Liver (tissue), 9 donors: Measurements from ENCODE around the gene NR4A2. TPM values are rescaled to one million over a fixed set of nuclear protein-coding genes. Genes with fewer than 3 reads are reported as not detected.

Experiments used
- DNase-seq: peaks from one replicate; pipeline ENCODE4 v3.0.0-alpha.2; 2017; ENCODE audit warnings: low spot score
- H3K27ac ChIP-seq, 2 donors: one replicate each; pipeline ENCODE4 v1.7.0; 2013; ENCODE audit warnings: inconsistent platforms in 2 of 2, low read length in 2 of 2, control low read depth in 1 of 2, low read depth in 1 of 2, mild to moderate bottlenecking in 1 of 2
- H3K27me3 ChIP-seq, 4 donors: one replicate each; pipeline versions ENCODE4 v1.6.1 to v1.7.0; 2013; ENCODE audit warnings: low read length in 3 of 4, inconsistent platforms in 1 of 4, mild to moderate bottlenecking in 1 of 4, moderate library complexity in 1 of 4; ENCODE audit not compliant: control insufficient read depth in 4 of 4, insufficient read depth in 4 of 4
- H3K36me3 ChIP-seq, 4 donors: one replicate each; pipeline versions ENCODE4 v1.6.1 to v1.7.0; 2013; ENCODE audit warnings: low read length in 3 of 4, mild to moderate bottlenecking in 3 of 4, low read depth in 1 of 4, moderate library complexity in 1 of 4; ENCODE audit not compliant: control insufficient read depth in 4 of 4, insufficient read depth in 3 of 4
- H3K4me1 ChIP-seq, 4 donors: one replicate each; pipeline versions ENCODE4 v1.6.1 to v1.7.0; 2013; ENCODE audit warnings: low read length in 3 of 4, mild to moderate bottlenecking in 3 of 4, moderate library complexity in 1 of 4; ENCODE audit not compliant: control insufficient read depth in 4 of 4, insufficient read depth in 4 of 4
- H3K4me3 ChIP-seq, 3 donors: one replicate each; pipeline versions ENCODE4 v1.6.1 to v1.7.0; 2013; ENCODE audit warnings: low read length in 3 of 3, control low read depth in 1 of 3, low read depth in 1 of 3, mild to moderate bottlenecking in 1 of 3
- H3K9ac ChIP-seq, 2 donors: one replicate each; pipeline ENCODE4 v1.7.0; 2013; ENCODE audit warnings: low read length in 2 of 2, mild to moderate bottlenecking in 2 of 2, moderate library complexity in 2 of 2, control low read depth in 1 of 2, low read depth in 1 of 2
- H3K9me3 ChIP-seq, 4 donors: one replicate each; pipeline versions ENCODE4 v1.6.1 to v1.7.0; 2013; ENCODE audit warnings: low read length in 3 of 4; ENCODE audit not compliant: control insufficient read depth in 4 of 4
- ATF3 ChIP-seq: IDR thresholded peaks from 2 replicates; pipeline ENCODE4 v1.6.1; 2016; ENCODE audit warnings: antibody characterized with exemption
- CTCF ChIP-seq: fragments of 150-350 bp; IDR thresholded peaks from 2 replicates; pipeline ENCODE4 v1.5.1; 2017; ENCODE audit warnings: improper control_type of control experiment, low read depth, low read length; ENCODE audit not compliant: missing input control
- EGR1 ChIP-seq, 2 donors: IDR thresholded peaks; 2 replicates each; pipeline ENCODE4 v1.6.1; 2016 to 2018; ENCODE audit warnings: antibody characterized with exemption in 2 of 2, low read depth in 2 of 2
- FOXA1 ChIP-seq: IDR thresholded peaks from 2 replicates; pipeline ENCODE4 v1.6.1; 2016; ENCODE audit warnings: antibody characterized with exemption
- FOXA2 ChIP-seq: IDR thresholded peaks from 2 replicates; pipeline ENCODE4 v1.6.1; 2016; ENCODE audit warnings: antibody characterized with exemption
- GABPA ChIP-seq, 2 donors: IDR thresholded peaks in 1 of 2; conservative IDR thresholded peaks in 1 of 2; 2 replicates each; pipeline ENCODE4 v1.6.1; 2016; ENCODE audit warnings: antibody characterized with exemption in 2 of 2, mild to moderate bottlenecking in 1 of 2, moderate library complexity in 1 of 2
- HNF4A ChIP-seq, 2 donors: conservative IDR thresholded peaks; 2 replicates each; pipeline ENCODE4 v1.6.1; 2016; ENCODE audit warnings: antibody characterized with exemption in 2 of 2, mild to moderate bottlenecking in 2 of 2
- HNF4G ChIP-seq: IDR thresholded peaks from 2 replicates; pipeline ENCODE4 v1.6.1; 2016; ENCODE audit warnings: antibody characterized with exemption
- JUND ChIP-seq, 2 donors: IDR thresholded peaks; 2 replicates each; pipeline ENCODE4 v1.6.1; 2016; ENCODE audit warnings: antibody characterized with exemption in 2 of 2
- MAX ChIP-seq: IDR thresholded peaks from 2 replicates; pipeline ENCODE4 v1.6.1; 2016; ENCODE audit warnings: antibody characterized with exemption
- NR2F2 ChIP-seq: IDR thresholded peaks from 2 replicates; pipeline ENCODE4 v1.6.1; 2016; ENCODE audit warnings: antibody characterized with exemption
- RAD21 ChIP-seq, 2 donors: IDR thresholded peaks; 2 replicates each; pipeline ENCODE4 v1.6.1; 2016; ENCODE audit warnings: antibody characterized with exemption in 2 of 2, mild to moderate bottlenecking in 2 of 2
- REST ChIP-seq: IDR thresholded peaks from 2 replicates; pipeline ENCODE4 v1.6.1; 2016; ENCODE audit warnings: antibody characterized with exemption, mild to moderate bottlenecking
- RXRA ChIP-seq, 2 donors: IDR thresholded peaks; 2 replicates each; pipeline ENCODE4 v1.6.1; 2017 to 2018; ENCODE audit warnings: antibody characterized with exemption in 2 of 2, mild to moderate bottlenecking in 1 of 2
- SP1 ChIP-seq: IDR thresholded peaks from 2 replicates; pipeline ENCODE4 v1.6.1; 2018; ENCODE audit warnings: antibody characterized with exemption, mild to moderate bottlenecking
- TAF1 ChIP-seq: conservative IDR thresholded peaks from 2 replicates; pipeline ENCODE4 v1.6.1; 2016; ENCODE audit warnings: antibody characterized with exemption, mild to moderate bottlenecking
- YY1 ChIP-seq: IDR thresholded peaks from 2 replicates; pipeline ENCODE4 v1.6.1; 2016; ENCODE audit warnings: antibody characterized with exemption, mild to moderate bottlenecking
- ZBTB33 ChIP-seq: IDR thresholded peaks from 2 replicates; pipeline ENCODE4 v1.6.1; 2016; ENCODE audit warnings: antibody characterized with exemption
- WGBS: extraction: QIAGEN DNeasy Blood & Tissue Kit; methylation state at CpG from one replicate; pipeline ENCODE4 v1.1.7; 2013; 5-methylcytosine and 5-hydroxymethylcytosine counted together
- polyA plus RNA-seq, 2 donors: library from polyadenylated mRNA; stranded (reverse) in 1 of 2; unstranded in 1 of 2; fragments of 200-250 nt in 1 of 2; fragments of >200 nt in 1 of 2; fragmentation: Nextera tagmentation in 1 of 2; extraction: Ambion mirVana in 1 of 2; gene quantifications; one replicate each; pipeline versions ENCODE4 v1.2.1 to v1.2.3, GENCODE V29; 2013 to 2015
- total RNA-seq, 2 donors: library from RNA; depleted of rRNA; stranded (reverse); fragments of >200 nt; gene quantifications; one replicate each; pipeline ENCODE4 v1.2.3, GENCODE V29; 2014
- donor health status: healthy.
- donor health status: healthy.
- donor health status: healthy.
- donor health status: healthy.
- donor health status: healthy.

The NR4A2 gene
- total and polyA plus RNA-seq, 4 donors = 0.08 to 0.96 (median 0.25) TPM

- H3K36me3 ChIP-seq = no peaks in the 10 kb centered on the region
- H3K4me3 ChIP-seq = no peak overlapping the region
- no peak overlapping the region for H3K9ac ChIP-seq
- DNase-seq = no peak
- no peaks in the 10 kb centered on the region for H3K9me3 ChIP-seq
- TF ChIP-seq RXRA (IDR thresholded peaks at IDR 0.05) (no peak), GABPA (IDR thresholded peaks at IDR 0.05 in 1 of 2, conservative IDR thresholded peaks at IDR 0.05 in 1 of 2) (no peak), JUND (IDR thresholded peaks at IDR 0.05) (no peak), RAD21 (IDR thresholded peaks at IDR 0.05) (no peak), HNF4A (conservative IDR thresholded peaks at IDR 0.05) (no peak), NR2F2 (no peak), FOXA1 (no peak), ATF3 (no peak), CTCF (no peak), FOXA2 (no peak), MAX (no peak), TAF1 (no peak), REST (no peak), EGR1 (IDR thresholded peaks at IDR 0.05; ENCODE audit: low read depth in 2 of 2) (no peak), ZBTB33 (no peak), HNF4G (no peak), YY1 (no peak), SP1 (no peak)
- no peaks in the 10 kb centered on the region for H3K4me1 ChIP-seq
- H3K27ac ChIP-seq = no peak overlapping the region
- no peaks in the 10 kb centered on the region for H3K27me3 ChIP-seq
These were observed 46.5 kb upstream of the NR4A2 start for GRCh38 chr2:156379071-156379470.

GRCh38 chr2:156366753-156367152 lies 34.2 kb upstream of the NR4A2 start:
- Histone ChIP-seq H3K9me3 (no peaks in the 10 kb centered on the region), H3K27ac (no peak overlapping the region), H3K9ac (no peak overlapping the region), H3K4me3 (no peak overlapping the region), H3K27me3 (no peaks in the 10 kb centered on the region), H3K4me1 (no peaks in the 10 kb centered on the region), H3K36me3 (no peaks in the 10 kb centered on the region)
- whole genome bisulfite sequencing = 95% methylated on average over 4 of the region's 4 CpGs
- DNase-seq = no peak
- TF ChIP-seq SP1 (no peak), NR2F2 (no peak), JUND (IDR thresholded peaks at IDR 0.05) (no peak), FOXA1 (no peak), FOXA2 (no peak), MAX (no peak), GABPA (IDR thresholded peaks at IDR 0.05 in 1 of 2, conservative IDR thresholded peaks at IDR 0.05 in 1 of 2) (no peak), HNF4G (no peak), YY1 (no peak), RAD21 (IDR thresholded peaks at IDR 0.05) (no peak), HNF4A (conservative IDR thresholded peaks at IDR 0.05) (no peak), ZBTB33 (no peak), EGR1 (IDR thresholded peaks at IDR 0.05; ENCODE audit: low read depth in 2 of 2) (no peak), TAF1 (no peak), RXRA (IDR thresholded peaks at IDR 0.05) (no peak), CTCF (no peak), ATF3 (no peak)
